22Rv1 (cell line): ENCODE data around the gene INAFM2.

Source experiments
- CTCF ChIP-seq: fragments of 450-650 bp; IDR thresholded peaks from 2 replicates; pipeline ENCODE4 v1.5.1; 2017; ENCODE audit warnings: mild to moderate bottlenecking
- ZFX ChIP-seq: fragments of 450-650 bp; IDR thresholded peaks from 2 replicates; pipeline ENCODE4 v1.6.1; 2017; ENCODE audit warnings: antibody characterized with exemption, borderline replicate concordance

GRCh38 chr15:40286794-40287193, 36.7 kb upstream of the INAFM2 start:
- TF ChIP-seq CTCF = no peak
- TF ChIP-seq ZFX = no peak
